Endometrial microvascular endothelial cells (primary cell): Measurements from ENCODE around the gene NHEJ1. TPM values are rescaled to one million over a fixed set of nuclear protein-coding genes. Genes with fewer than 3 reads are reported as not detected.

Experiments used
- in situ Hi-C: cut with HindIII; loops from 2 replicates; pipeline ENCODE4 v1.10.0; 2017; ENCODE audit warnings: low sequenced_read_pairs, low pct_unique_long_range_greater_than_20kb; ENCODE audit errors: inconsistent ontology term
- total RNA-seq: library from RNA; depleted of rRNA; stranded (reverse); fragments of >200 nt; gene quantifications from one replicate; pipeline ENCODE4 v1.2.3, GENCODE V29; 2015; ENCODE audit errors: inconsistent ontology term

The NHEJ1 gene
- total RNA-seq, 1 donor from 2014 or later, result 25.8 TPM

- in situ Hi-C loops, result no loop called here
Observed at GRCh38 chr2:219171231-219171651, 10.6 kb upstream of the NHEJ1 start.

- in situ Hi-C loops, result no loop called here
Observed at GRCh38 chr2:219169930-219170654, 9.5 kb upstream of the NHEJ1 start, which contains the start of gene SLC23A3. TSS of gene SLC23A3 (minus strand) at chr2:219170029. CDS start at chr2:219169984, 45 bp downstream.

- in situ Hi-C loops, result no loop called here
Observed at GRCh38 chr2:219168932-219169331, 8.3 kb upstream of the NHEJ1 start.

- in situ Hi-C loops, result no loop called here
Observed at GRCh38 chr2:219168526-219168925, 7.9 kb upstream of the NHEJ1 start.

GRCh38 chr2:219167997-219168396, 7.4 kb upstream of the NHEJ1 start:
- in situ Hi-C loops, result no loop called here

- in situ Hi-C loops, result no loop called here
Observed at GRCh38 chr2:219165058-219165911, 4.7 kb upstream of the NHEJ1 start.

GRCh38 chr2:219163156-219163555, 2.5 kb upstream of the NHEJ1 start:
- in situ Hi-C loops, result no loop called here

GRCh38 chr2:219161097-219161496, 482 bp upstream of the NHEJ1 start:
- in situ Hi-C loops, result no loop called here

- in situ Hi-C loops, result no loop called here
Observed at GRCh38 chr2:219159771-219160185, 837 bp downstream of the NHEJ1 start.

GRCh38 chr2:219158586-219158985, 2.0 kb downstream of the NHEJ1 start:
- in situ Hi-C loops, result no loop called here

GRCh38 chr2:219158025-219158424, 2.6 kb downstream of the NHEJ1 start:
- in situ Hi-C loops, result no loop called here

- in situ Hi-C loops, result no loop called here
Observed at GRCh38 chr2:219157396-219157795, 3.2 kb downstream of the NHEJ1 start.

- in situ Hi-C loops, result no loop called here
Observed at GRCh38 chr2:219155054-219155644, 5.5 kb downstream of the NHEJ1 start.

GRCh38 chr2:219149667-219150066, 10.9 kb downstream of the NHEJ1 start:
- in situ Hi-C loops, result no loop called here

GRCh38 chr2:219142329-219142728, 18.3 kb downstream of the NHEJ1 start:
- in situ Hi-C loops, result no loop called here

- in situ Hi-C loops, result no loop called here
Observed at GRCh38 chr2:219140722-219141121, 19.9 kb downstream of the NHEJ1 start.

GRCh38 chr2:219133976-219134375, 26.6 kb downstream of the NHEJ1 start:
- in situ Hi-C loops, result no loop called here

GRCh38 chr2:219131744-219132143, 28.9 kb downstream of the NHEJ1 start:
- in situ Hi-C loops, result no loop called here

GRCh38 chr2:219131327-219131726, 29.3 kb downstream of the NHEJ1 start:
- in situ Hi-C loops, result no loop called here

- in situ Hi-C loops, result no loop called here
Observed at GRCh38 chr2:219129589-219129988, 31.0 kb downstream of the NHEJ1 start.
